K562 (cell line): Measurements from ENCODE around the gene TRMT112. TPM values are rescaled to one million over a fixed set of nuclear protein-coding genes. Genes with fewer than 3 reads are reported as not detected.

Source experiments
- CAMTA2 ChIP-seq: fragments of 250-450 bp; sonication (Bioruptor Pico); conservative IDR thresholded peaks from 2 replicates; pipeline ENCODE4 v1.5.1; 2022
- HOXB6 ChIP-seq: fragments of 250-450 bp; sonication (Bioruptor Pico); IDR thresholded peaks from 2 replicates; pipeline ENCODE4 v1.5.1; 2022; ENCODE audit warnings: mild to moderate bottlenecking, borderline replicate concordance
- NEUROD1 ChIP-seq: fragments of 150-350 bp; IDR thresholded peaks from 2 replicates; pipeline ENCODE4 v1.6.1; 2014; ENCODE audit warnings: borderline replicate concordance, low read length, low read depth; ENCODE audit not compliant: partially characterized antibody
- POU5F1 ChIP-seq: fragments of 150-350 bp; IDR thresholded peaks from 2 replicates; pipeline ENCODE4 v1.6.1; 2014; ENCODE audit warnings: borderline replicate concordance, low read length, low read depth, mild to moderate bottlenecking; ENCODE audit not compliant: partially characterized antibody
- SMARCA4 ChIP-seq: fragments of 450-650 bp; IDR thresholded peaks from 2 replicates; pipeline ENCODE4 v1.6.1; 2016
- SREBF1 ChIP-seq: fragments of 150-350 bp; IDR thresholded peaks from 2 replicates; pipeline ENCODE4 v1.6.1; 2014; ENCODE audit warnings: antibody characterized with exemption, low read depth, low read length, borderline replicate concordance
- TAL1 ChIP-seq: fragments of 450-650 bp; IDR thresholded peaks from 2 replicates; pipeline ENCODE4 v1.6.1; 2016; ENCODE audit warnings: mild to moderate bottlenecking
- TSC22D4 ChIP-seq: fragments of 450-650 bp; IDR thresholded peaks from 2 replicates; pipeline ENCODE4 v1.6.1; 2016; ENCODE audit warnings: missing genetic modification characterization, missing biosample characterization, control low read depth
- ZBTB7A ChIP-seq: IDR thresholded peaks from 2 replicates; pipeline ENCODE4 v1.6.1; 2011; ENCODE audit warnings: low read depth, mild to moderate bottlenecking, low read length, moderate library complexity, borderline replicate concordance; ENCODE audit not compliant: control insufficient read depth
- ZEB2 ChIP-seq: fragments of 450-650 bp; IDR thresholded peaks from 2 replicates; pipeline ENCODE4 v1.6.1; 2016
- ZFP1 ChIP-seq: fragments of 450-650 bp; formaldehyde crosslinking; IDR thresholded peaks from 2 replicates; pipeline ENCODE4 v1.4.0; 2020; ENCODE audit warnings: mild to moderate bottlenecking, mixed read lengths
- ZNF24 ChIP-seq: fragments of 450-650 bp; IDR thresholded peaks from 2 replicates; pipeline ENCODE4 v1.6.1; 2016
- ZNF408 ChIP-seq: fragments of 250-450 bp; sonication (Bioruptor Pico); IDR thresholded peaks from 2 replicates; pipeline ENCODE4 v1.4.0; 2020; ENCODE audit warnings: low read depth, mild to moderate bottlenecking, moderate library complexity
- polyA plus RNA-seq, 8 experiments: library from polyadenylated mRNA; depleted of rRNA in 4 of 8; stranded (reverse) in 5 of 8; unstranded in 3 of 8; fragments of >200 nt; fragmentation: Nextera tagmentation in 2 of 8; fragmentation: Illumina TruSeq in 1 of 8; extraction: Ambion mirVana in 2 of 8; extraction: Trizol in 1 of 8; gene quantifications; 2 replicates each; pipeline versions ENCODE4 v1.2.1 to v1.2.3, GENCODE V29; 2011 to 2014; ENCODE audit warnings: inconsistent platforms in 1 of 8, missing spikeins in 1 of 8
- total RNA-seq, 7 experiments: library from RNA; depleted of rRNA in 6 of 7; stranded (reverse); fragments of >200 nt in 6 of 7; fragmentation: Illumina TruSeq in 2 of 7; extraction: Trizol in 2 of 7; gene quantifications; 2 replicates each; pipeline versions ENCODE4 v1.2.1 to v1.2.3, GENCODE V29; 2011 to 2021; ENCODE audit warnings: low replicate concordance in 1 of 7
- TF ChIP-seq, protein P1 (sequence below): fragments of 200-800 bp; sonication (Bioruptor generic); IDR thresholded peaks from 2 replicates; pipeline ENCODE4 v1.6.1; 2017; ENCODE audit warnings: missing genetic modification characterization, missing compliant biosample characterization
- TF ChIP-seq, protein P2 (sequence below): fragments of 250-450 bp; sonication (Bioruptor Pico); IDR thresholded peaks from 2 replicates; pipeline ENCODE4 v1.5.1; 2021; ENCODE audit warnings: mild to moderate bottlenecking
- TF ChIP-seq, protein P3 (sequence below): fragments of 250-450 bp; sonication (Bioruptor Pico); IDR thresholded peaks from 2 replicates; pipeline ENCODE4 v1.4.0; 2020; ENCODE audit warnings: mild to moderate bottlenecking, moderate library complexity
- TF ChIP-seq, protein P4 (sequence below): IDR thresholded peaks from 2 replicates; pipeline ENCODE4 v1.6.1; 2011; ENCODE audit warnings: borderline replicate concordance, low read depth, mild to moderate bottlenecking, moderate library complexity, low read length; ENCODE audit not compliant: insufficient read depth, poor library complexity, severe bottlenecking
- TF ChIP-seq, protein P5 (sequence below): fragments of 250-450 bp; sonication (Bioruptor Pico); IDR thresholded peaks from 2 replicates; pipeline ENCODE4 v1.6.1; 2021; ENCODE audit warnings: mild to moderate bottlenecking

Gene TRMT112
- total and polyA plus RNA-seq, 9 of the 15 experiments (the other 6 are each of a cell fraction or from before 2014, with no cell fraction given), result 162 to 444 (median 300) TPM

DNA sequence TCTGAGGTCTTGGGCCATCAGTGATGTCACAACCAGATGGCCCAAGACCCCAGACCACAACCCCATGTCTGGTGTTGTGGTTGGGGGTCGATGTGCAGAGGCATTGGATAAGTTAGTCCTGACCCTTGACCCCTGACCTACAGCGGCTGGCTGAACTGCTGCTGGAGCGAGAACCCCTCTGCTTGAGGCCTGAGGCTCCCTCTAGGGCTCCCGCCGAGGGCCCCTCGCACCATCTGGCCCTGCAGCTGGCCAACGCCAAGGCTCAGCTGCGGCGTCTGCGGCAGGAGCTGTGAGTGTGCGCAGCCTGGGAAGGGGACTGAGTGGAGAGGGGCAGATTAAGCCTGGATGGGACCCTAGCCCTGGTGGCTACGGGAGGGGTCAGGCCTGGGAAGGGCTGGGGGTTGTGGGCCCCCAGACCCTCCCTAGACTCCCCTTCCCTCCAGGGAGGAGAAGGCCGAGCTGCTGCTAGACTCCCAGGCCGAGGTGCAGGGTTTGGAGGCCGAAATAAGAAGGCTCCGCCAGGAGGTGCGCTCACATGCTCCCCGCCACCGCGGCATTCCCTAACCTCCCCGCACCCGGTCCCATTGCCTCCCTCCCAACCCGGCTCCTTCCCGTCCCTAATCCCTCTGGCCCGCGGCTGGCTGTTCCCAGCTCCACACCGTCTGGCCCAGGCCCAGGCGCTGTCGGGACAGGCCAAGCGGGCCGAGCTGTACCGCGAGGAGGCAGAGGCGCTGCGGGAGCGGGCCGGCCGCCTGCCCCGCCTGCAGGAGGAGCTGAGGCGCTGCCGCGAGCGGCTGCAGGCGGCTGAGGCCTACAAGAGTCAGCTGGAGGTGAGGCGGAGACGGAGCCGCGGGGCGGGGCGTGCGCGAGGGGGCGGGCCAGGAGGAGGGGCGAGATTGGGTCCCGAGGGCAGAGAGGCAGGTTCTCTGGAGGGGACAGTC lies 24.8 kb upstream of the TRMT112 start (continued):
- TF ChIP-seq, protein P1, sequence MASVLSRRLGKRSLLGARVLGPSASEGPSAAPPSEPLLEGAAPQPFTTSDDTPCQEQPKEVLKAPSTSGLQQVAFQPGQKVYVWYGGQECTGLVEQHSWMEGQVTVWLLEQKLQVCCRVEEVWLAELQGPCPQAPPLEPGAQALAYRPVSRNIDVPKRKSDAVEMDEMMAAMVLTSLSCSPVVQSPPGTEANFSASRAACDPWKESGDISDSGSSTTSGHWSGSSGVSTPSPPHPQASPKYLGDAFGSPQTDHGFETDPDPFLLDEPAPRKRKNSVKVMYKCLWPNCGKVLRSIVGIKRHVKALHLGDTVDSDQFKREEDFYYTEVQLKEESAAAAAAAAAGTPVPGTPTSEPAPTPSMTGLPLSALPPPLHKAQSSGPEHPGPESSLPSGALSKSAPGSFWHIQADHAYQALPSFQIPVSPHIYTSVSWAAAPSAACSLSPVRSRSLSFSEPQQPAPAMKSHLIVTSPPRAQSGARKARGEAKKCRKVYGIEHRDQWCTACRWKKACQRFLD (CRISPR knock-in tag), result no peak
- TF ChIP-seq SREBF1 (no peak), ZEB2 (no peak), ZNF24 (0 out of 2 replicates have a peak, but pooled peaks have one; percentile 18), POU5F1 (no peak), ZFP1 (CRISPR knock-in tag) (no peak), NEUROD1 (no peak), ZBTB7A (peak; percentile 48; the same call in 1 of the 2 replicates), CAMTA2 (CRISPR knock-in tag) (no peak), TSC22D4 (tag) (no peak), ZNF408 (no peak), HOXB6 (CRISPR knock-in tag) (no peak), SMARCA4 (no peak), TAL1 (no peak)
- TF ChIP-seq, protein P2, sequence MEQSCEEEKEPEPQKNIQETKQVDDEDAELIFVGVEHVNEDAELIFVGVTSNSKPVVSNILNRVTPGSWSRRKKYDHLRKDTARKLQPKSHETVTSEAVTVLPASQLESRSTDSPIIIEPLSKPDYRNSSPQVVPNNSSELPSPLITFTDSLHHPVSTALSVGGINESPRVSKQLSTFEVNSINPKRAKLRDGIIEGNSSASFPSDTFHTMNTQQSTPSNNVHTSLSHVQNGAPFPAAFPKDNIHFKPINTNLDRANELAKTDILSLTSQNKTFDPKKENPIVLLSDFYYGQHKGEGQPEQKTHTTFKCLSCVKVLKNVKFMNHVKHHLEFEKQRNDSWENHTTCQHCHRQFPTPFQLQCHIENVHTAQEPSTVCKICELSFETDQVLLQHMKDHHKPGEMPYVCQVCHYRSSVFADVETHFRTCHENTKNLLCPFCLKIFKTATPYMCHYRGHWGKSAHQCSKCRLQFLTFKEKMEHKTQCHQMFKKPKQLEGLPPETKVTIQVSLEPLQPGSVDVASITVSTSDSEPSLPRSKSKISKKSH, result no peak
- TF ChIP-seq, protein P3, sequence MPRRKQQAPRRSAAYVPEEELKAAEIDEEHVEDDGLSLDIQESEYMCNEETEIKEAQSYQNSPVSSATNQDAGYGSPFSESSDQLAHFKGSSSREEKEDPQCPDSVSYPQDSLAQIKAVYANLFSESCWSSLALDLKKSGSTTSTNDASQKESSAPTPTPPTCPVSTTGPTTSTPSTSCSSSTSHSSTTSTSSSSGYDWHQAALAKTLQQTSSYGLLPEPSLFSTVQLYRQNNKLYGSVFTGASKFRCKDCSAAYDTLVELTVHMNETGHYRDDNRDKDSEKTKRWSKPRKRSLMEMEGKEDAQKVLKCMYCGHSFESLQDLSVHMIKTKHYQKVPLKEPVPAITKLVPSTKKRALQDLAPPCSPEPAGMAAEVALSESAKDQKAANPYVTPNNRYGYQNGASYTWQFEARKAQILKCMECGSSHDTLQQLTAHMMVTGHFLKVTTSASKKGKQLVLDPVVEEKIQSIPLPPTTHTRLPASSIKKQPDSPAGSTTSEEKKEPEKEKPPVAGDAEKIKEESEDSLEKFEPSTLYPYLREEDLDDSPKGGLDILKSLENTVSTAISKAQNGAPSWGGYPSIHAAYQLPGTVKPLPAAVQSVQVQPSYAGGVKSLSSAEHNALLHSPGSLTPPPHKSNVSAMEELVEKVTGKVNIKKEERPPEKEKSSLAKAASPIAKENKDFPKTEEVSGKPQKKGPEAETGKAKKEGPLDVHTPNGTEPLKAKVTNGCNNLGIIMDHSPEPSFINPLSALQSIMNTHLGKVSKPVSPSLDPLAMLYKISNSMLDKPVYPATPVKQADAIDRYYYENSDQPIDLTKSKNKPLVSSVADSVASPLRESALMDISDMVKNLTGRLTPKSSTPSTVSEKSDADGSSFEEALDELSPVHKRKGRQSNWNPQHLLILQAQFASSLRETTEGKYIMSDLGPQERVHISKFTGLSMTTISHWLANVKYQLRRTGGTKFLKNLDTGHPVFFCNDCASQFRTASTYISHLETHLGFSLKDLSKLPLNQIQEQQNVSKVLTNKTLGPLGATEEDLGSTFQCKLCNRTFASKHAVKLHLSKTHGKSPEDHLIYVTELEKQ, result no peak
- TF ChIP-seq, protein P4, sequence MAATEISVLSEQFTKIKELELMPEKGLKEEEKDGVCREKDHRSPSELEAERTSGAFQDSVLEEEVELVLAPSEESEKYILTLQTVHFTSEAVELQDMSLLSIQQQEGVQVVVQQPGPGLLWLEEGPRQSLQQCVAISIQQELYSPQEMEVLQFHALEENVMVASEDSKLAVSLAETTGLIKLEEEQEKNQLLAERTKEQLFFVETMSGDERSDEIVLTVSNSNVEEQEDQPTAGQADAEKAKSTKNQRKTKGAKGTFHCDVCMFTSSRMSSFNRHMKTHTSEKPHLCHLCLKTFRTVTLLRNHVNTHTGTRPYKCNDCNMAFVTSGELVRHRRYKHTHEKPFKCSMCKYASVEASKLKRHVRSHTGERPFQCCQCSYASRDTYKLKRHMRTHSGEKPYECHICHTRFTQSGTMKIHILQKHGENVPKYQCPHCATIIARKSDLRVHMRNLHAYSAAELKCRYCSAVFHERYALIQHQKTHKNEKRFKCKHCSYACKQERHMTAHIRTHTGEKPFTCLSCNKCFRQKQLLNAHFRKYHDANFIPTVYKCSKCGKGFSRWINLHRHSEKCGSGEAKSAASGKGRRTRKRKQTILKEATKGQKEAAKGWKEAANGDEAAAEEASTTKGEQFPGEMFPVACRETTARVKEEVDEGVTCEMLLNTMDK, result peak; percentile 71
- TF ChIP-seq, protein P5, sequence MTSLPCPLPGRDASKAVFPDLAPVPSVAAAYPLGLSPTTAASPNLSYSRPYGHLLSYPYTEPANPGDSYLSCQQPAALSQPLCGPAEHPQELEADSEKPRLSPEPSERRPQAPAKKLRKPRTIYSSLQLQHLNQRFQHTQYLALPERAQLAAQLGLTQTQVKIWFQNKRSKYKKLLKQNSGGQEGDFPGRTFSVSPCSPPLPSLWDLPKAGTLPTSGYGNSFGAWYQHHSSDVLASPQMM (CRISPR knock-in tag), result no peak
